HCT116 (cell line): ENCODE data around the gene DPYSL4. TPM values are rescaled to one million over a fixed set of nuclear protein-coding genes. Genes with fewer than 3 reads are reported as not detected.

Source experiments
- ATAC-seq: fragments of 200-7000 bp; cut with Tn5 transposase; 2 replicates; pipeline ENCODE4 v1.9.1; 2020; ENCODE audit warnings: mild to moderate bottlenecking, moderate library complexity
- BruUV-seq: library from RNA; stranded (reverse); fragments of 400-500 nt; replicated peaks from 2 replicates; lab custom pipeline; 2021; lab: Mats Ljungman, UMichigan
- CTCF ChIA-PET: fragments of 300-600 bp; sonication (Branson Sonifier 250); formaldehyde crosslinking; loops from one replicate; lab custom pipeline; 2021; ENCODE audit warnings: antibody characterized with exemption; lab: Charles Lee
- POLR2A ChIA-PET: fragments of 300-600, 350-600 bp; sonication (Branson Sonifier 250); formaldehyde crosslinking; loops from one replicate; lab custom pipeline; 2021; ENCODE audit warnings: antibody characterized with exemption; lab: Charles Lee
- RAD21 ChIA-PET, 2 experiments: fragments of 300-600 bp; sonication (Branson Sonifier 250); formaldehyde crosslinking; loops; one replicate each; lab custom pipeline; 2023; ENCODE audit warnings: low total read pairs in 2 of 2; ENCODE audit not compliant: uncharacterized antibody in 2 of 2, unreplicated experiment in 2 of 2, low non-redundant PET in 1 of 2; lab: Charles Lee
- DNase-seq: peaks from one replicate; pipeline ENCODE4 v3.0.0-alpha.2; 2010; ENCODE audit warnings: low read depth, low spot score
- H2AFZ ChIP-seq: fragments of 200-600 bp; shearing (Covaris generic), sonication (generic); 2 replicates; pipeline ENCODE4 v1.6.1; 2017; ENCODE audit warnings: low read depth, mixed run types, mixed read lengths, antibody characterized with exemption, low read length; ENCODE audit not compliant: poor library complexity, severe bottlenecking
- H3K27ac ChIP-seq: 2 replicates; pipeline ENCODE4 v1.5.1; 2012; ENCODE audit warnings: low read depth, low read length
- H3K27me3 ChIP-seq: fragments of 200-600 bp; sonication (generic); 2 replicates; pipeline ENCODE4 v1.6.1; 2016; ENCODE audit warnings: mixed run types, low read length, mixed read lengths; ENCODE audit not compliant: insufficient read depth
- H3K36me3 ChIP-seq, 2 experiments: fragments of 200-500 bp in 1 of 2; fragments of 200-600 bp in 1 of 2; sonication (Bioruptor generic) in 1 of 2; sonication (generic) in 1 of 2; 2 replicates each; pipeline versions ENCODE4 v1.5.1 to v1.6.1; 2014 to 2016; ENCODE audit warnings: low read length in 2 of 2, inconsistent platforms in 1 of 2, mixed read lengths in 1 of 2, mixed run types in 1 of 2; ENCODE audit not compliant: insufficient read depth in 2 of 2, control insufficient read depth in 1 of 2
- H3K4me1 ChIP-seq, 2 experiments: fragments of 200-600 bp in 1 of 2; sonication (generic) in 1 of 2; 2 replicates each; pipeline versions ENCODE4 v1.5.1 to v1.6.1; 2012 to 2017; ENCODE audit warnings: low read length in 2 of 2, inconsistent platforms in 1 of 2, mild to moderate bottlenecking in 1 of 2, mixed read lengths in 1 of 2, mixed run types in 1 of 2, moderate library complexity in 1 of 2; ENCODE audit not compliant: insufficient read depth in 2 of 2, control insufficient read depth in 1 of 2
- H3K4me2 ChIP-seq: fragments of 200-600 bp; sonication (generic); 2 replicates; pipeline ENCODE4 v1.6.1; 2017; ENCODE audit warnings: mixed run types, low read length, mixed read lengths
- H3K4me3 ChIP-seq, 2 experiments: fragments of 200-600 bp in 1 of 2; sonication (generic) in 1 of 2; replicated peaks in 1 of 2; 2 replicates each; pipeline ENCODE4 v1.5.1; 2011 to 2016; ENCODE audit warnings: low read length in 2 of 2, control low read depth in 1 of 2, low read depth in 1 of 2, mild to moderate bottlenecking in 1 of 2, mixed read lengths in 1 of 2, mixed run types in 1 of 2
- H3K79me2 ChIP-seq: fragments of 200-600 bp; sonication (generic); 2 replicates; pipeline ENCODE4 v1.6.1; 2017; ENCODE audit warnings: mild to moderate bottlenecking, mixed run types, low read length, moderate library complexity, mixed read lengths; ENCODE audit not compliant: insufficient read depth
- H3K9ac ChIP-seq: fragments of 200-600 bp; sonication (generic); 2 replicates; pipeline ENCODE4 v1.6.1; 2016; ENCODE audit warnings: low read length, mixed read lengths
- H3K9me2 ChIP-seq: fragments of 200-600 bp; sonication (generic), shearing (Covaris generic); 2 replicates; pipeline ENCODE4 v1.6.1; 2017; ENCODE audit warnings: mixed run types, mild to moderate bottlenecking, moderate library complexity; ENCODE audit not compliant: insufficient read depth
- H3K9me3 ChIP-seq, 2 experiments: fragments of 200-500 bp in 1 of 2; fragments of 200-600 bp in 1 of 2; sonication (Bioruptor generic) in 1 of 2; sonication (generic) in 1 of 2; 2 replicates each; pipeline ENCODE4 v1.6.1; 2014 to 2017; ENCODE audit warnings: low read length in 2 of 2, mixed read lengths in 2 of 2, inconsistent platforms in 1 of 2, low read depth in 1 of 2, mild to moderate bottlenecking in 1 of 2, mixed run types in 1 of 2, moderate library complexity in 1 of 2; ENCODE audit not compliant: control insufficient read depth in 1 of 2, insufficient read depth in 1 of 2
- H4K20me1 ChIP-seq: fragments of 200-600 bp; sonication (generic), shearing (Covaris generic); 2 replicates; pipeline ENCODE4 v1.6.1; 2017; ENCODE audit warnings: mixed run types, mild to moderate bottlenecking, moderate library complexity; ENCODE audit not compliant: insufficient read depth
- ATF3 ChIP-seq: IDR thresholded peaks from 2 replicates; pipeline ENCODE4 v1.6.1; 2012
- CEBPB ChIP-seq: IDR thresholded peaks from 2 replicates; pipeline ENCODE4 v1.6.1; 2012; ENCODE audit warnings: low read depth
- ELF1 ChIP-seq: IDR thresholded peaks from 2 replicates; pipeline ENCODE4 v1.6.1; 2012; ENCODE audit warnings: low read depth, borderline replicate concordance
- FOSL1 ChIP-seq: IDR thresholded peaks from 2 replicates; pipeline ENCODE4 v1.6.1; 2012; ENCODE audit warnings: low read depth
- MAX ChIP-seq: IDR thresholded peaks from 2 replicates; pipeline ENCODE4 v1.6.1; 2012
- POLR2AphosphoS5 ChIP-seq: IDR thresholded peaks from 2 replicates; pipeline ENCODE4 v1.6.1; 2011; ENCODE audit warnings: mild to moderate bottlenecking, low read depth, low read length, moderate library complexity
- REST ChIP-seq: IDR thresholded peaks from 2 replicates; pipeline ENCODE4 v1.6.1; 2012; ENCODE audit warnings: low read depth
- SIN3A ChIP-seq: IDR thresholded peaks from 2 replicates; pipeline ENCODE4 v1.6.1; 2012; ENCODE audit warnings: low read depth
- SP1 ChIP-seq: IDR thresholded peaks from 2 replicates; pipeline ENCODE4 v1.6.1; 2012; ENCODE audit warnings: low read depth
- YY1 ChIP-seq: IDR thresholded peaks from 2 replicates; pipeline ENCODE4 v1.6.1; 2011; ENCODE audit warnings: low read length, low read depth, moderate library complexity, mild to moderate bottlenecking; ENCODE audit not compliant: insufficient replicate concordance; ENCODE audit errors: extremely low read depth
- ZBTB33 ChIP-seq: IDR thresholded peaks from 2 replicates; pipeline ENCODE4 v1.6.1; 2011; ENCODE audit warnings: mild to moderate bottlenecking, low read length, moderate library complexity; ENCODE audit not compliant: insufficient replicate concordance; ENCODE audit errors: extremely low read depth
- ZFX ChIP-seq: fragments of 450-650 bp; IDR thresholded peaks from 2 replicates; pipeline ENCODE4 v1.6.1; 2017
- ZNF274 ChIP-seq: fragments of 200-500 bp; sonication (Bioruptor generic); IDR thresholded peaks from 2 replicates; pipeline ENCODE4 v1.6.1; 2014; ENCODE audit warnings: mild to moderate bottlenecking, low read depth, low read length, inconsistent platforms
- intact Hi-C: fragments of 100-400 bp; cut with micrococcal nuclease; formaldehyde crosslinking; loops from 2 replicates; pipeline ENCODE4 v1.10.0; 2022
- total RNA-seq: library from RNA; stranded (reverse); gene quantifications from one replicate; pipeline ENCODE4 v1.2.1, GENCODE V29; 2021; ENCODE audit not compliant: unreplicated experiment

Gene DPYSL4
- total RNA-seq, 1 experiment from 2014 or later: 5.4 TPM

GRCh38 chr10:132210766-132211165, 24.0 kb downstream of the DPYSL4 start:
- Histone ChIP-seq H3K9ac (no peak overlapping the region), H3K9me3 (no peaks in the 10 kb centered on the region), H3K27me3 (no peaks in the 10 kb centered on the region), H3K4me3 (no peak overlapping the region), H3K79me2 (no peaks in the 10 kb centered on the region), H3K9me2 (no peaks in the 10 kb centered on the region), H2AFZ (no peak overlapping the region), H3K4me2 (no peak overlapping the region), H3K27ac (no peak overlapping the region), H4K20me1 (no peaks in the 10 kb centered on the region), H3K4me1 (no peaks in the 10 kb centered on the region), H3K36me3 (no peaks in the 10 kb centered on the region)
- ChIA-PET POLR2A (no interaction called here), CTCF (no interaction called here), RAD21 (no interaction called here)
- TF ChIP-seq ZBTB33 (no peak), YY1 (no peak), ATF3 (no peak), SP1 (no peak), ELF1 (no peak), POLR2AphosphoS5 (no peak), ZFX (no peak), REST (no peak), CEBPB (no peak), MAX (no peak), ZNF274 (no peak), SIN3A (no peak), FOSL1 (no peak)
- no peak for ATAC-seq
- intact Hi-C loops: no loop called here
- BruUV-seq: no TSS peak
- DNase-seq: no peak
